GM21360 (cell line): ENCODE results near the gene DHDDS.
"Not testable (repeated sequence)": the region's sequence is repeated elsewhere in the genome, so short reads cannot be mapped to it uniquely, and the experiment has no call there.

Source experiments
- ATAC-seq: cut with Tn5 transposase; IDR thresholded peaks from one replicate; pipeline ENCODE4 v1.9.1; 2021; ENCODE audit warnings: mild to moderate bottlenecking, moderate library complexity; ENCODE audit not compliant: unreplicated experiment

DHDDS gene, protein sequence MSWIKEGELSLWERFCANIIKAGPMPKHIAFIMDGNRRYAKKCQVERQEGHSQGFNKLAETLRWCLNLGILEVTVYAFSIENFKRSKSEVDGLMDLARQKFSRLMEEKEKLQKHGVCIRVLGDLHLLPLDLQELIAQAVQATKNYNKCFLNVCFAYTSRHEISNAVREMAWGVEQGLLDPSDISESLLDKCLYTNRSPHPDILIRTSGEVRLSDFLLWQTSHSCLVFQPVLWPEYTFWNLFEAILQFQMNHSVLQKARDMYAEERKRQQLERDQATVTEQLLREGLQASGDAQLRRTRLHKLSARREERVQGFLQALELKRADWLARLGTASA

DNA sequence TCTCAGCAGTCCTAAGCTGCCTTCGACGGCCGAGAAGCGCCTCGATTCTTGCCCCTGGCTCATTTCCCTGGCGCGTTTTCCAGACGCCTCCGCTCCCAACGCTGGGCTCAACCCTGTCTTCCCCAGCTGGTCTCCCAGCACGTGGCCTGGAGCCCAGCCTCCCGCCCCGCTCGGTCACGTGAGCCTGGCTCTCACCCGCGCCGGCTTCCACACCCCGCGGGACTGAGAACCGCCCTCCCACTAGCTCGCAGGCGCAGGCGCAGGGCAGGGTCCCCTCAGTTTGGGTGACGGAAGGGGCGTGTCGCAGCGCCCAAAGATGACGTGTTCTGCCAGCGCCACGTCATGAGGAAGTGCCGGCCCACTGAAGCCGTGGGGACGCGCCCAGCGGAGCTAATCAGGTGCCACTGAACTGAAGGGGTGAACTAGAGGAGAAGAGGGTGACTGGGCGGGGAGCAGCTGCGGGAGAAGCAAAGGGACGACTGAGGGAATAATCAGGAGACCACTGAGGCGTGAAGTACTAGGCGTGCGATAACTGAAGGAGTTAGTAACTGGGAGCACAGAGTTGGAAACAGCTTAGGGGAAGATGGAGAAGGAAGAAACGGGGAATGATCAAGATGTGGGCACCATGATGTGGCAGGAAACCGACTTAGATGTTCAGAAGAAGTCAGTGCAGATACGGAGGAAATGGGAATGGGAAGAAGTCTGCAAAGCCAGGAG, at the start of gene DHDDS:
Gene DHDDS, plus strand, starts transcription at position 343 of the 717 bp plus-strand sequence. CDS start 625 bp downstream, outside the sequence.
- ATAC-seq: peak; percentile 93

DNA sequence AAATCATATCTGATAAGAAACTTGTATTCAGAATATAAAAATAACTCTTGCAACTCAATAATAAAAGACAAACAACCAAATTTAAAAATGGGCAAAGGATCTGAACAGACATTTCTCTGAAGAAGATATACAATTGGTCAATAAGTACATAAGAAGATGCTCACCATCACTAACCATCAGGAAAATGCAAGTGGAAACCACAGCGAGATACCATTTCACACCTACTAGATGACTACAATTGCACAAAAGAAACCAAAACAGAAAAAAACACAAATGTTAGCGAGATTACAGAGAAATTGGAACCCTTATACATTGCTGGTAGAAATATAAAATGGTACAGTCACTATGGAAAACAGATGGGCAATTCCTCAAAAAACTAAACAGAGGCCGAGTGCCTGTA, 48.0 kb upstream of the DHDDS start:
- ATAC-seq: no peak

DNA sequence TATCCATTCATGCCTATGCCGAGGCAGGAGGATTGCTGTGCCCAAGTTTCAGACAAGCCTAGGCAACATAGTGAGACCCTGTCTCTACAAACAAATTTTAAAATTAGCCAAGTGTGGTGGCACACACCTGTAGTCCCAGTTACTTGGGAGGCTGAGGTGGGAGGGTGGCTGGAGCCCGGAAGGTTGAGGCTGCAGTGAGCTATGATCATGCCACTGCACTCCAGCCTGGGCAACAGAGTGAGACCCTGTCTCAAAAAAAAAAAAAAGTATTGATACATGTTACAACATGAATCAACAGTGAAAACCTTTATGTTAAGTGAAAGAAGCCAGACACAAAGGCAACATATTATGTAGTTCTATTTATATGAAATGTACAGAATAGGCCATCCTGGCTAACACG, 47.1 kb upstream of the DHDDS start:
- ATAC-seq: not testable (repeated sequence)

DNA sequence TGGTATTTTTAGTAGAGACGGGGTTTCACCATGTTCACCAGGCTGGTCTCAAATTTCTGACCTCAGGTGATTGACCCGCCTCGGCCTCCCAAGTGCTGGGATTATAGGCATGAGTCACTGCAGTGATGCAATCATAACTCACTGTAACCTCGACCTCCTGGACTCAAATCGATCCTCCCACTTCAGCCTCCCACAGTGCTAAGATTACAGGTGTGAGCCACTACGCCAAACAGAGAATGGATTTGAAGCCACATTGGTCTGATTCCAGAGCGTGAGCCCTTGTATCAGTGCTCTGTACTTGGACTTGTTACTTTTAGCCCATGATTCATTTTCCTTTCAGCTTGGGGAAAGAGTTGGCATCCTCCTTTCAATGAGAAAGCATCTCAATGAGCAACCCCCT, 44.7 kb upstream of the DHDDS start:
- ATAC-seq: no peak

DNA sequence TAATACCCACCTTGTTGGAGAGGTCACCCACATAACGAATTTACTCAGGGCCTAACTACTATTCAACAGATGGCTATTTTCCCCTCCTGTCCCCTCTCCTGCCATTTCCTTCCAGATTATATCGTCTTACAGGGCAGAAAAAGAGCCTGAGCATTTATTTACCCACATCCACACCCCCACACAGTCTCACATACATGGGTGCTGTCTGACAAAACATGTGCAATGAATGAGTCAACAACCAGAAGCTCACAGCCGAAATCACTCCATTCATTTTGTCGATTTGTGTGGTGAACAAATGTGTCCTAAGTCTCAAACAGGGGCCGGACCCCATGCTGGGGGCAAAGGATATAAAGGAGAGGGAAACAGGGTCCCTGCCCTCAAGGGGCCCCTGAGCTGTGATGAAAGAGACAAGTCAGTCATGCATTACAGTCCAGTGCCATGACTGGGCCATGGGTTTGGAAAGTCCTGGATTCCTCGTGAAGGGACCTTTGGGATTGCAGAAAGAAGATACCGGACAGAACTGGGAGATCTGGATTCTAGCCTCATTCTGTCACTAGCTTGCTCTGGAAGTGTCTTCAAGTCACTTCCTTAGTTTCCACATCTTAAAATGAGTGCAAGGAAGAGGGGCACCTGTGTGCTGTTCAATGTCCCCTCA, 43.2 kb upstream of the DHDDS start:
- no peak for ATAC-seq

DNA sequence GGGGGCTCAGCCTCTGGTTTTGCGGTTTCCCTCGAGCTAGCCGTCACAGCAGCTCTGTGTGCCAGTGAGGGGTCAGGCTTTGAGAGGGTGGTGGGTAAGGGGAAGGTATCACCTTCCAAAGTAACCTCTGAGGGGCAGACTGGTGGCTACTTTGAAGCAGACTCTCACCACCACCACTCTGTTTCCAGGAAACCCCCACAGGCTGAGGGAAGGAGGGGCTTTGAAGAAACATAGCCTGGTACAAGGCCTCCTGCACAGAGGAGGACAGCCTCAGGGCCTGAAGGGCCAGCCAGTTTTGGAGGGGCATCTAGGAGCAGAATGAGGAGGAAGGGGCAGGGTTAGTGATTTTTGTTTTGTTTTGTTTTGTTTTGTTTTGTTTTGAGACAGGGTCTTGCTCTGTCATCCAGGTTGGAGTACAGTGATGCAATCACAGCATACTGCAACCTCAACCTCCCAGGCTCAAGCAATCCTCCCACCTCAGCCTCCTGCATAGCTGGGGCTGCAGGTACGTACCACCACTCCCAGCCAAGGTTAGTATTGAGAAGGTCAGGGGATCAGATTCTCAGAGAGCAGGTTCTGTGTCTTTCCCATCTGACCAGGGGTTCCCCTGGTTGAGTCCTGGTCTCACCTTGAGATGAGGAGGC, 42.4 kb upstream of the DHDDS start:
- no peak for ATAC-seq

DNA sequence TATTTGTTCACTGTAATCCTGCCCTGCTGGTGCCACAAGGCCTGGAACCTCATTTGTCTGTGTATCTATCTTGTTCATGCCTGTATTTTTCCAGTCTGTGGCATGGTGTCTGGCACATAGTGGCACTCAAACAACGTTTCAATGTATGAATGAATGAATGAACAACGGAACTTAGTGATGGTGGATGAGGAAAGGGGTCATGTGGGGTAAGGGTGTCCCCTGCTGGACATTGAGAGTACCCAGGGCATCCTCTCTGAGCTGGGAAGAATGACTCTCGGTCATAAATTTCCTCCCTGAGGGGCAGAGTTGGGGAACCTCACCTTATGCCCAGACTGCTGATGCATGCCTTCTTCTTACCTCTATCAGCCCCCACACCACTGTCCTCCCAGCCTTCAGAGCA, 40.7 kb upstream of the DHDDS start:
- no peak for ATAC-seq

DNA sequence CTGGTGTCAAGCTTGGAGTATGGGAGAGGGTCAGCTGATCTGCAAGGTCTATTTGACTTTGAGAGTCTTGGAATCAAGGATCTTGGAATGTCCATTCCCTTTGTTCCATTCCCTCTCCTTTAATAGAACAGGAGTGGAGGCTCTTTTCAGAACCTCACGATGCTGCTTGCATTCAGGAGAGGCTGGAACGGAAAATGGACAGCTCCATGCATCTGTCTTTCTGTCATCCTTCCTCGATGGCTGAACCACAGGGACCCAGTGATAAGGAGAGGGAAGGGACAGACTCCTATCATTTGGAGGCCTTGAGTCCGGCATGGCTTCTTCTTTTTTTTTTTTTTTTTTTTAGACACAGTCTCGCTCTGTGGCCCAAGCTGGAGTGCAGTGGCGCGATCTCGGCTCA, 36.4 kb upstream of the DHDDS start:
- no peak for ATAC-seq

DNA sequence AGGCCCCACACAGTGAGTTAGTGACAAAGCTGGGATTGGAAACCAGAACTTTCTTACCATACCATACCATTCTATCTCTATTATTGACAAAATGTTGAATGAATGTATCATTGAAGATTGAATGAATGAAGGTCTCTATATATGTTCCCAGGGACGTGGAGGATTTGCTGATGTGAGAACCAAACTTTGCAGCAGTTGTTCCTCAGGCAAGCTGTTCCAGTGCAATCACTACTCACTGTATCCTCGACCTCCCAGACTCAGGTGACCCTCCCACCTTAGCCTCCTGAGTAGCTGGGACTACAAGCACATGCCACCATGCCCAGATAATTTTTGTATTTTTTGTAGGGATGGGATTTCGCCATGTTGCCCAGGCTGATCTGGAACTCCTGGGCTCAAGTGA, 33.1 kb upstream of the DHDDS start:
- no peak for ATAC-seq

DNA sequence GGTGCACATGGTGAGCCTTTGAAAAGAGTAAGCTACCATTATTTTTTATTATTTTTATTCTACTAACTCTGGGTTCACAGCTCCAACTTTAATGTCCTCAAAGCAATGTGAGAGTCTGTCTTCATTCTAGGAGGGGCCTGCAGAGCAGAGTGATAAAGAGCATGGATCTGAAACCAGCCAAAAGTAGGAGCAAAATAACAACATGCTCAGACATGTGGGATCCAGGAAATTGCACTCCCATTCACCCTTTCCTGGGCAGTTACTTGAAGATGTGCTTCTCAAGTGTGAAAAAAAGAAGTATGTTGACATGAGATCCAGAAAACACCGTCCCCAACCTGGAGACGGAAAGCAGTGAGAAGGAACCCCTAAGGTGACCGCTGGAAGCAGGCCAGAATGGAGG, 30.2 kb upstream of the DHDDS start:
- no peak for ATAC-seq

DNA sequence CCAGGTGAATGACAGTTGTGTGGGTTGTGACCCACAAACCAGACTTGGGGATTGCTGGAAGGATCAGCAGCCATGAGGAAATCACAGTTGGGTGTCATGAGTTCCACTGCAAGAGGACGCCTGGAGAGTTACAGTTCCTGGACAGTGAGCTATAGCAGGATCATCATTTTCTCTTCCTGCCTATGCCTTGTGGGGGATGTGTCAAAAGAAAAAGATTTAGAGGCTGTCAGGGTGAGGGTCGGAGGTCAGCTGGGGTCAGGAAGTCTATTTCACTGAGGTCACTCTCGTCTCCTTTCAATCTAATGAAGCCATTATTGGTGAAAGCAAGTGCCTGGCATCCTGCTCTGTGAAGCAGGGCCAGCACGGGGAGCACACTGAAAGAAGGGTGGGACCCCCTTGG, 28.5 kb upstream of the DHDDS start:
- no peak for ATAC-seq

DNA sequence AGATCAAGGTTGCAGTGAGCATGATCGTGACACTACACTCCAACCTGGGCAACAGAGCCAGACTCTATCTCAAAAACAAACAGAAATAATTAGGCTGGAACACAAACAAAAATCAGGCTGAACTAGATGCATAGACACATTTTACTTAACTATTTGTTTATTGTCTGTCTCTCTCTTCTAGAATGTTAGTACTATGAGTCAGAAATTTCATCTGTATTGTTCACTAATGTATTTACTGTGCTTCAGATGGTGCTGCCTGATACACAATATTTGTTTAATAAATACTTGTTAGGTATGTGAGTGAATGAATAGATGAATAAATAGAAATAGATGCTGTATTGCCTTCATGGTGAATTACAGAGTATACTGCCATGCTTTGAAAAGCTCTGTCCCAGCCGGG, 27.5 kb upstream of the DHDDS start:
- ATAC-seq: no peak

DNA sequence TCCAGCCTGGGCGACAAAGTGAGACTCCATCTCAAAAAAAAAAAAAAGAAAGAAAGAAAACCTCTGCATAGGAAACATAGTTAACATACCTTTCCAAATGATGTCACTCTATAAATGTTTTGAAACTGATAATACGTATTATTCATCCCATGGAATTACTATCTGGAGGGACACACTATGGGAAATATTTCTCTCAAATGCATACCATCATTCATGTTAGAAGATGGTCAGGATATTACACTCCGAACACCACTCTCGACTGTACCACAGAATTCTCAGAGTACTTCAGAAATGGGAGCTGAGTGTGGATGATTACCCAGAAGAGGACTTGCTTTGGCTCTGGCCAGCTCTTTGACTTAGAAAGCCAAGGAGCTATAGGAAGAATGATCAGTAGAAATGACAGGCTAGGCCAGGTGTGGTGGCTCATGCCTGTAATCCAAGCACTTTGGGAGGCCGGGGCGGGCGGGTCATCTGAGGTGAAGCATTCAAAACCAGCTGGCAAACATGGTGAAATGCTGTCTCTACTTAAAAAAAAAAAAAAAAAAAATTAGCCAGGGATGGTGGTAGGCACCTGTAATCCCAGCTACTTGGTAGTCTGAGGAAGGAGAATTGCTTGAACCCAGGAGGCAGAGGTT, 26.7 kb upstream of the DHDDS start:
- ATAC-seq: no peak

DNA sequence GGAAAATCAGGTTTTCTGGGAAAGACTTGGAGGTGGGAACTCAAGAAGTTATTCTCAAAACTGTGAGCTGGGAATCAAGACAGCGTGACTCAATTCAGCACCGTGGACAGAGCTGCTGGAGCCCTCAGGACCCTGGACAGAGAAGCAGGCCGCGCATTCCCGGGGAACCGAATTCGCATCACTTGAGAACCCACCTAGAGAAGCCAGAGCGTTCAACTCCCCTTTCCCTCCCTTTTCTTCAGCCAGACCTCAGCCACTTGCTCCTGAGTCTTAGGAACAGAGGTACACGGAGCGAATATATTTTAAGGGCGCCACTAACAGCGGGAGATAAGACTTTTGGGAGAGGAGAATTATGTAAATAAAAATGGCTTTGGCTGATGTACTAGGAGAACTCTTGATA, 23.5 kb upstream of the DHDDS start:
- no peak for ATAC-seq

DNA sequence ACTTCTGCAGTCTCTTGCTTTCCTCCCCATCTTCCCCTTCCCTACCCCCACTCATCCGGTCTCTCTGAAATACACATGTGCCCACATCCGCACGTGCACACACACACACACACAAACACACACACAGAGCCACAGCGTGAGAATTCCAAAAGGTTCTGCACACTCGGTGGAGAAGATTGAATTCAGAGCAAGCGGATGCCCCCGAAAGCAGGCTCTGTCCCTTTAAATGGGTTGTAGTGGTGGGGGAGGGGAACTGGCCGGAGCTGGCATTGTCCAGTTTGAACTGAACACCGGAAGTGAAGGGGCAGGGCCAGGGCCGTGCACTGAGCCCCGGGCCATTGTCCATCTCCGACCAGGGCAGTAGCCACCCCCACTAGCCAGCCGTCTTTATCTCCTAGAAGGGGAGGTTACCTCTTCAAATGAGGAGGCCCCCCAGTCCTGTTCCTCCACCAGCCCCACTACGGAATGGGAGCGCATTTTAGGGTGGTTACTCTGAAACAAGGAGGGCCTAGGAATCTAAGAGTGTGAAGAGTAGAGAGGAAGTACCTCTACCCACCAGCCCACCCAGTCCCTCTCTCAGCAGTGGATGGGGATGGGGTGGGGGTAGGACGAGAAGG, 22.8 kb upstream of the DHDDS start:
- no peak for ATAC-seq

DNA sequence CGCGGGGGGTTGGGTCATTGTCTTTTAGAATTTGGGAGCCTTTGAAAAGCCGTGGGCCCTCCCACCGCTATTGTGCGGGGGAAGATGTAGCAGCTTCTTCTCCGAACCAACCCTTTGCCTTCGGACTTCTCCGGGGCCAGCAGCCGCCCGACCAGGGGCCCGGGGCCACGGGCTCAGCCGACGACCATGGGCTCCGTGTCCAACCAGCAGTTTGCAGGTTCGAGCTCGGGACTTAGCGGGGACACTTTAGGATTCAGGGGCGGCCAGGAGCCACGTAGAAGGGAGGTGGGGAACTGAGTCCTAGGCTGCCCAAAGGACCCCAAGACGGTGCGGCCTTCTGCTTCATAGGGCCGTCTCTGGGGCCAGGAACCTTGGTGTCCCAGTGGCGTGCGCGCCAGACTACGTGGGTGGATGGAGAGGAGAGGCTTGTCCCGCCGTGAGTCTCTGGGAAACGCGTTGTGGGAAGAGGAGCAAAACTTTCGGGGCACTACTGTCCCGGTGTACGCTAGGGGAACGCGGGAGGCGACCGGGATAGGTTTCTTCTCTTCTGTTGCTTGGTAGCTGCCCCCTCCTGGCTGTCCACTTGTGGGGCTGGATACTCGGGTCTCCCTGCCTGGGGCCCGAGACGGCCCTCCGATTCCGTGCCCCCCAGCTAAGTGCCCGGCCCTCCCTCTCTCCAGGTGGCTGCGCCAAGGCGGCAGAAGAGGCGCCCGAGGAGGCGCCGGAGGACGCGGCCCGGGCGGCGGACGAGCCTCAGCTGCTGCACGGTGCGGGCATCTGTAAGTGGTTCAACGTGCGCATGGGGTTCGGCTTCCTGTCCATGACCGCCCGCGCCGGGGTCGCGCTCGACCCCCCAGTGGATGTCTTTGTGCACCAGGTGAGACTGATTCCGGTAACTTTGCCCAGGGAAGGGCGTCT, 21.2 kb upstream of the DHDDS start, which contains the start of gene LIN28A:
Gene LIN28A, plus strand, starts transcription at position 112 of the 918 bp plus-strand sequence. Its CDS starts 75 bp downstream, at position 187.
- no peak for ATAC-seq

DNA sequence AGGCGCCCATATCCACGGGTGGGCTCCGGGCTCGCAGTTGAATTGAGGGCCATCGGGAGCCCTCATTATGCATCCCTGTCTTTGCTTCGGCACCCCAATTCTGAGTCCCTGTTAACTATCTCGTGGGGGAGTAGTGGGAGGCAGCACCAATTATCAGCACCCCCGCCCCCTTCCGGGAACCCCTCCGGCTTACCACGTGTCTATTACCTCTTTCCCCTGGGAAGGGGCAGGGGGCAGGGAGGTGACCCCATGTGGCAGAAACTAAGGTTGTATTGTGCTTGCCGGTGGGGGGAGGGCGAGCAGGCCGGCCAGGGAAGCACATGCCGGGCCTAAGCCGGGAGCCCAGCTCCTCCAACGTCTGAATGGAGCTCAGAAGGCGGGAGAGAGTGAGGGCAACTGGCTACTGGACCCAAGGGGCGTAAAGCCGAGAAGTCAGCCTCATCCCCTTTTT, 20.5 kb upstream of the DHDDS start:
- no peak for ATAC-seq

DNA sequence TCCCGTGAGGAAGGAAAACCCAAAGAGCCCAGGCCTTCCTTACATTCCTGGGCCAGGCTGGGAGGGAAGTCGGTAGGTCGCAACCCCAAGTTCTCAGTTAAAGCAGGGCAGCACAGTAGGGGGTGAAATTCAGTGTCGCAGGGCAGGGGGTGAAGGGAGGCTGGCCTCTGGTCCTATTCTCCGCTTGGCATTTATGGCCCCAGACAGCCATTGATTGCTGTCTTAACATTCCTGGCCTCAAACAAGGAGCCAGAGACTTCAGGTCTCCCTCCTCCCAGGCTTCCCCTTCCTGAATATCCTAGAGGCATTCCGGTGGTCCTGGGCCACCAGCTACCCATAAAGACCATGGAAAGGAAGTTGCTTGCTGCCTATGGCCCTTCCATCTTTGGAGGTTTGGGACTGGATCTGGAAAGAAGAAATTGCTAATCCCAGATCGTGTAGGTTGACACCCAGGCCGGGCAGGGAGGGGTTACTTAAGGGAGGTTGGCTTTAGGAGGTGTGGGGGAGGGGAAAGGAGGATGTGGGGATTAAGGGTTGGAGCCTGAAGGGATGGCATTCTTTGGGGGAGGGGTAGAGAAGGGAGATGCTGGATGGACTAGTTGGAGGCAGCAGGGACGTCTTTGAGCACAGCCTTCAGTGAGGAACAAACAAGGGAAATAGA, 19.8 kb upstream of the DHDDS start:
- ATAC-seq: no peak

DNA sequence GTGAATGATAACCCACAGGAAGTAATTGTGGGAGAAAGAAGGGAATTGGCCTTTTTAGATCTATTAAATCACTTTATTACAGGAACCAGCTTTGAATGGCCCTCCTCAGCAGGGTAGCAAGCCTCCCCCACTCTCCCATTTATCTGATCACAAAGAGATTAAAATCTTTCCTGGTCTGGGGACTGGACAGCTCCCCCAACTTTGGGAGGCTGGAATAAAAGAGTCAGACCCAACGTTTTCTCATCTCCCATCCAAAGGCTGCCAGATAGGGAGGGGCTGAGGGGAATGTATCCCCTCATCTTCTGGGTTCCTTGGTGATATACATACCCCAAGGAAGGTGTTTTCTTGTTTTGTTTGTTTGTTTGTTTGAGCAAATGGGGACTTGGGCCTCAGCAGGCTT, 19.1 kb upstream of the DHDDS start:
- no peak for ATAC-seq
